HG03135 (cell line): ENCODE data around the gene AKAP10.
"Not testable (repeated sequence)": the region's sequence is repeated elsewhere in the genome, so short reads cannot be mapped to it uniquely, and the experiment has no call there.

Source experiments
- ATAC-seq: cut with Tn5 transposase; IDR thresholded peaks from one replicate; pipeline ENCODE4 v1.9.1; 2021; ENCODE audit warnings: mild to moderate bottlenecking, moderate library complexity; ENCODE audit not compliant: unreplicated experiment

The AKAP10 gene, protein sequence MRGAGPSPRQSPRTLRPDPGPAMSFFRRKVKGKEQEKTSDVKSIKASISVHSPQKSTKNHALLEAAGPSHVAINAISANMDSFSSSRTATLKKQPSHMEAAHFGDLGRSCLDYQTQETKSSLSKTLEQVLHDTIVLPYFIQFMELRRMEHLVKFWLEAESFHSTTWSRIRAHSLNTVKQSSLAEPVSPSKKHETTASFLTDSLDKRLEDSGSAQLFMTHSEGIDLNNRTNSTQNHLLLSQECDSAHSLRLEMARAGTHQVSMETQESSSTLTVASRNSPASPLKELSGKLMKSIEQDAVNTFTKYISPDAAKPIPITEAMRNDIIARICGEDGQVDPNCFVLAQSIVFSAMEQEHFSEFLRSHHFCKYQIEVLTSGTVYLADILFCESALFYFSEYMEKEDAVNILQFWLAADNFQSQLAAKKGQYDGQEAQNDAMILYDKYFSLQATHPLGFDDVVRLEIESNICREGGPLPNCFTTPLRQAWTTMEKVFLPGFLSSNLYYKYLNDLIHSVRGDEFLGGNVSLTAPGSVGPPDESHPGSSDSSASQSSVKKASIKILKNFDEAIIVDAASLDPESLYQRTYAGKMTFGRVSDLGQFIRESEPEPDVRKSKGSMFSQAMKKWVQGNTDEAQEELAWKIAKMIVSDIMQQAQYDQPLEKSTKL

DNA sequence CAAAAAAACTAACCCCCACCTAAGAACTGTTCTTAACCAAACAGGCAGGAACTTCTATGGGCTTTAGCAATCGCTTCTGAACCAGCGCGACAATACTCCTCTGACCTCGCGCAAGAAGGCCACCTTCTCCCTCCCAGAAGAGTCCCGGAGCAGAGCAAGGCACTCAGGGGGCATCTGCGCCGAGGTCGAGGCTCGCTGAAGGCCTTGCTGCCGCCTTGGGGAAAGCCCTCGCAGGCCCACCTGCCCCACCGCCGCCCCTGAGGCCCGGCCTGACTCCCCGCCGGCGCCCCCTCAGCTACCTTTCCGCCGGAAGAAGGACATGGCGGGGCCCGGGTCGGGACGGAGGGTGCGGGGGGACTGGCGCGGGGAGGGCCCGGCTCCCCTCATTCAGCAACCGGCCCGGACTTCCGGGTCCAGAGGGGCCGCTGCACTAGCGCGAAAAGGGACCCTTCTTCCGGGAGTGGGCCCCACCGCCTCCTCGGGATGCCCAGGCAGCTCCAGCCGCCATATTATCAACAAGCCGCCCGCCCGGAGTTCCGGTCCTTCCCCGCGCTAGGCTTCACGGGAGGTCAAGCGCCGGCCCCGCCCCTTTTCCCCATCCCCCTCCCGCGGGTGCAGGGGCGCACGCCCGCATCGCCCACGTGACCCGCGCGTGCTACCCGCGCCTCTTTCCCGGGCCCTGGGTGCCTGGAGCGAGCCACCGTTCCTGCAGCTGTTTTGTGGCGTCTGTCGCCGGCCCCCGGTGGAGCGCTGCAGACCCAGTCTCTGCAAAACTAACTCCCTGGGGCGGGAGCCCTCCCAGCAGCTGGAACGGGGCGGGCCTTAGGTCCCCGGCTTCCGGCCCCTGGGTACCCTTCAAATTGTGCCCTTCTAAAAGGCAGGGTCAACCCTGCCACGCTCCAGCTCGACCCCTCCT lies at the start of gene AKAP10:
TSS of gene AKAP10 (minus strand) at position 536 of the 916 bp plus-strand sequence. CDS start at position 387, 149 bp downstream.
- ATAC-seq, result peak; percentile 83

DNA sequence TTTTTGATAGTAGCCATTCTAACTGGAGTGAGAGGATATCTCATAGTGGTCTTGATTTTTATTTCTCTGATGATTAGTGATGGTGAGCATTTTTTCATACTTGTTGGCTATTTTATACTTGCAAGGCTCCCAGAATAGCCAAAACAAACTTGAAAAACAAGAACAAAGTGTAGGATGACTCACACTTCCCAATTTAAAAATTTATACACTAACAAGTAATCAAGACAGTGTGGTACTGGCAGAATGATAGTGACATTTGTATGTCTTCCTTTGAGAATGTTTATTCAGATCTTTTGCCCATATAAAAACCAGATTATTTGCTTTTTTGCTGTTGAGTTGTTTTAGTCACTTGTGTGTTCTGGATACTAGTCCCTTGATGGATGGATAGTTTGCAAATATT lies 49.3 kb upstream of the AKAP10 start:
- no peak for ATAC-seq

DNA sequence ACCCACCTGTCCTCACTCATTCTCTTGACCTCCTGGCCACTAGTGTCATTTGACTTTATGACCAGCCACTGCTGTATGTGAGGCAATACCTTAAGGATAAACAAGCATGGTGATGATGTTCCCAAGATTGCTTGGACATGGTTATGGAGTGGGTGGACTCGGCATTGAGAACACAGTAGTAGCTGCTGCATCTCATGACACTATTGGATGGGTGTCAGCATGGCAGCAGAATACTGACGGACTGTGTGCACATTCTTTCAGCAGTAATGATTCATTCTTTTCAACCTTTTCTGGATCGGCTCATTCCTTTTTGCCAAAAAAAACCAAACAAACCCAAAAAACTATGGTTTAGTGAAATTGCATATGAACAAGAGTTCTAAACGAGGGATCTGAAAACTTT lies 45.1 kb upstream of the AKAP10 start:
- ATAC-seq, result no peak

DNA sequence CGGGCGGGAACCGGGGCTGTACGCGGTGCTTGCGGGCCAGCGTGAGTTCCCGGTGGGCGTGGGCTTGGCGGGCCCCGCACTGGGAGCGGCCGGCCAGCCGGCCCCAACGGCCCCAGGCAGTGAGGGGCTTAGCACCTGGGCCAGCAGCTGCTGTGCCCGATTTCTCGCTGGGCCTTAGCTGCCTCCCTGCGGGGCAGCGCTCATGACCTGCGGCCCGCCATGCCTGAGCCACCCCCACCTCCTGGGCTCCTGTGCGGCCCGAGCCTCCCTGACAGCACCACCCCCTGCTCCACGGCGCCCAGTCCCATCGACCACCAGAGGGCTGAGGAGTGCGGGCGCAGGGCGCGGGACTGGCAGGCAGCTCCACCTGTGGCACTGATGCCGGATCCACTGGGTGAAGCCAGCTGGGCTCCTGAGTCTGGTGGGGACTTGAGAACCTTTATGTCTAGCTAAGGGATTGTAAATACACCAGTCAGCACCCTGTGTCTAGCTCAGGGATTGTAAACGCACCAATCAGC lies 38.9 kb upstream of the AKAP10 start:
- not testable (repeated sequence) for ATAC-seq

DNA sequence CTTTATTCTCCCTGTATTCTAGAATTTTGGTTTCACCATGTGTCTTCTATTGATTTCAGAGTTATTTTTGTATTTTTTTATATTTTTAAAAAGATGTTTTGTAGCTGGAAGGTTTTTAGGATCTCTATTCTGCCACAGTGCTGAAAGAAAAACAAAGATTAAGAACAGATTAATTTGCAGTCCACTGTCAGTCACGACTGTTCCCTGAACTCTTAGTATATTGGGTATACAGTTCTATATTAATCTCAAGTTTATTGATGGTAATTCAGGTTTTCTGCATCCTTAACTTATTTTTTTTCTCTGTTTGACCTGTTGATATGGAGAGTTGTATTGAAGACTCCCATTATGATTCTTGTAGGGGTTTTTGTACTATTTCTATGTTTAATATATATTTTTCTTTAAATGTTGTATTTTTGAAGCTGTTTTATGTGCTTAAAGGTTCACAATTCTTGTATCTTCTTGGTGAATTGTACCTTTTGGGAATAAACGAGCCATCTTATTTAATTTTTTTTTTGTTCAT lies 34.4 kb upstream of the AKAP10 start:
- no peak for ATAC-seq

DNA sequence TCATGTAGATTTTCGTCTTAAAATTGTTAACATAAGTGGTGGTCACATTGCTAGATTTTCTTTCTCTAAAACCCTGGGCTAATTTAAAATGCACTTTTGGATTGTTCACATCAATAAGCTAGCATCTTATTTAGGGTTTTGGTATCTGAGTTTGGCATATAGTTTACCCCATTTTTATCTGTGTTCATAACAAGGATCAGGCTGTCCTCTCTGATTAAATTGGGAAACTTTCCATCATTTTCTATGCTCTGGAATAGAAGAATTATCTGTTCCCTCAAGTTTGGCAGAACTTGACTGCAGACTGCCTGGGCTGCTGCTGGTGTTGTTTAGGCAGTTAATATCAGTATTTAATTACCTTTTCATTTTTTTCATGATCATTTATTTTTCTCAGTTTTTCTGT lies 33.3 kb upstream of the AKAP10 start:
- no peak for ATAC-seq

DNA sequence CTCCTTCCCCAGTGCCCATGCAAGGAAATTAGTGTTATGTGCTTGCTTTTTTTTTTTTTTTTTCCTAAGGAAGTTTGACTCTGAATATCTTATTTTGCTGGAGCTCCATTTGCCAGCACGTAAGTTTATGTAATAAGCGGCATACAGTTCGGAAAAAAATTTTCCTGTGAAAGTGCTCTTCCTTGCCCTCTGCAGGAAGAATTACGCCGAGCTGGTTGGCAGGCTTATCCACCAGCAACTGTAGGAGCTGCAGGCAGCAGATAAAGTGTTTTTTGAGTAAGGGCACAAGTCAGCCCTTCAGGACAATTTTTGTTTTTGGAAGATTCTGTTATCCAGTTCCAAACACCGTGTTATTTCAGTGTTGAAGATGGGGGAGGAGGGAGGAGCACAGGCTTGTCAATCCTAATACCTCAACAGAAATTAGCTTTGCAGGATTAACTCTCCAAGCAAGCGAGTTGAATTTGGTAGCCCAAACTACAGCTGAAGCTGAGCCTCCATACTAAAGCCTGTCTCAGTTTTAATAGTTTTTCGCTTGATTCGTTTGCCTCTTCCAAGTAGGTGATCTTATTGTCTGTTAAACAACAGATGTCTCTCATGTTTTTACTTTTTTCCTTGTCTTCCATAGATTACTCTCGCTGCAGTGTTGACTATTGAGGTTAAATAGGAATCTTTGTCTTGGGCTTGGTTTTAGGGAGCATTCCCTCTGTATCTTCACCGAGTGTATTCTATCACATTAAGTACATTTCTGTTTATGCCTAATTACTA lies 32.7 kb upstream of the AKAP10 start:
- no peak for ATAC-seq

DNA sequence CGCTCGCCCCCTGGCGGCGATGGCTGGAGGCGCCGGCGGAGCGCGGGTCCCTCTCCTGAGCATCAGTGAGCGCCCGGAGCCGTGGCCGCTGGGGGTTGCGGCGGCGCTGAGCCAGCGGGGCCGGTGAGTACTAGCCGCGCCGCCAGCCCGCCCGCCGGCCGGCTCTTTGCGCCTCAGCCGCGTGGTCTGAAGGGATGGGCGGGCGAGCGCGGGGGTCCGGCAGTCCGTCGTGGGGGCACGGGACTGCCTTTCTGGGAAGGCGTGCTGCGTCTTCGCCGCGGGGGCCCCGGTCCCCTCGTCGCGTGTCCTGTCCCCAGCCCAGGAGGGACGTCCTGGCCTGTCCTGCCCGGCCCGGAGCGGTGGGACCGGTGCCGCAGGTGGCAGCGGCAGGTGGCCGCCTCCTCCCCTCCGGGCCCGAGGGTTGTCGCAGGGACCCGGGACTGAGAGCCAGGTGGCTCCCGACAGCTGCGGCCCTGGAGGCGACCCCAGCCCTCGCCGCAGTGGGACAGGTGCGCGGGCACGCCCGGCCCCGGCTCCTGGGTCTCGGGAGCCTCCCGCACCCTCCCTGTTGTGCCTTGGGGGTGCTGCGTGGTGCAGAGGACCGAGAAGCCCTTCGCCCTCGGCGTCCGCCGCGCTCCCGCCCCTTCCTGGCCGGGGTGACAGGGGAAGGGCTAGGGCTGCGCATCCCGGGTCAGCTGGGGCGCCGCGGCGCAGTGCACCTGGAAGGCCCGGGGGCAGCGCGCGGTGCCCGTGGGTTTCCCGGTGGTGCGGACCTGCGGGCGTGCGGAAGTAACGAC lies 31.9 kb upstream of the AKAP10 start, which contains the start of gene SPECC1:
TSS of gene SPECC1 (plus strand) at position 58 of the 797 bp plus-strand sequence. CDS start 87,293 bp downstream, outside the sequence.
- ATAC-seq, result peak; percentile 97

DNA sequence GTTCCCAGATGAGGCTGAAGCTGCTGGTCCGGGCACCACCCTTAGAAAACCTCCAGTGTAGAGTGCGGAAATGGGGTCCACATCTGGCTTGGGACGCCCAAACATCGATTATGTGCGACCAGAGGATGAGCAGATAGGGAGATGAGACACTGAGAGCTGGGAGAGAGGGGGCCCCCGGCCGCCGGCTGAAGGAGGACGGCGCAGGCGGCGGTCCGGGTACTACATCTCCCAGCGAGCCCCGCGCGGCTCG lies 31.3 kb upstream of the AKAP10 start:
- ATAC-seq, result peak; percentile 37

DNA sequence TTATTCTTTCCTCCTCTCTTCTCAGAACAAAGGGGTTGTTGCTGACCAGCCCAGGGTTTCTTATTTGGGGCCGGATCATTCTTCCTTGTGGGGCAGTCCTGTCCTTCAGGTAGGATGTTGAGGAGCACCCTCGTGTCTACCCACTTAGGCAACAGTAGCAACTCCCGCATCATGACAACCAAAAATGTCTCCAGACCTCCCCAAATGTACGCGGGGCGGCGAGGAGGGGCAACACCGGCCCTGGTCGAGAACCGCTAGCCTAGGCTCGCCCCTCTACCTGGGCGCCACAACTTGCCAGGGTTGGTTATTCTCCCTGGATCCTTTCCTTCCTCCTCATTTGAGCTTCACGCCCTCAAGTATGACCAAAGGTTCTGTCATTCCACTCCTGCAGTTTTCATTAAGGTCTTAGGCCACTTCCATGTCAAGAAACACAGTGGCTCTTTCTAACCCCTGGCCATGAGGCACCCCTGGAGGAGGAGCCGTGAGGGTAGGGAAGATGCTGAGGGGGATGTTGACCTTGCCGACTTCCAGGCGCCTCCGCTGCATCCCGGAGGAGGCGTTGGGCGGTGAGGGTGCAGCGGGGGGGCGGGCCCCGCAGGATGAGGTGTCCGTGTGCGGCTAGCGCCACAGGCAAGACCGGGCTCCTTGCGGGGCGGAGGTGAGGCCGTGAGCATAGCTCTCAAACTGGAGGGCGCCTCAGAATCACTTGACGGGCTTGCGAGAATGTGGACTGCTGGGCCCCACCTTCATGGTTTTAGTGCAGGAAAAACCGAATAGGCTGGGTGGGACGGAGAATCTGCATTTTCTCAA lies 30.8 kb upstream of the AKAP10 start:
- peak; percentile 15 for ATAC-seq

DNA sequence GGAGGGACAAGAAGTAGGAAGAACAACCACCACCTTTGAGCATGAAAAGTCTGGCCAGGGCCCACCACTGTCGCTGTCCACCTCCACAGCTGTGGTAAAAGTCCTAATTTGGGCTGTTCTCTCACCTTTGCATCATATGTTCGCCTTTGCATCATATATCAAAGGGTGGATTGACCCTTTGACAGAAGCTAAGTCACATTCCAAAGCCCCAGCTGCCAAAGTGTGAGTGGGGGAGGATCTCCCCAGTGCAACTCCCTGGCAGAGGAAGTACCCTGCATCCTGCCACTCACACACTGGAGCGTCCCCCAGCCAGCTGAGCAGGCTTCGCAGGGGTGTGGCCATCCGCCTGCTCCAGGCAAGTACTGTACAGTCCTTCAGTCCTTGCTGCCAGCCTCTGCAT lies 18.9 kb upstream of the AKAP10 start:
- ATAC-seq, result no peak

DNA sequence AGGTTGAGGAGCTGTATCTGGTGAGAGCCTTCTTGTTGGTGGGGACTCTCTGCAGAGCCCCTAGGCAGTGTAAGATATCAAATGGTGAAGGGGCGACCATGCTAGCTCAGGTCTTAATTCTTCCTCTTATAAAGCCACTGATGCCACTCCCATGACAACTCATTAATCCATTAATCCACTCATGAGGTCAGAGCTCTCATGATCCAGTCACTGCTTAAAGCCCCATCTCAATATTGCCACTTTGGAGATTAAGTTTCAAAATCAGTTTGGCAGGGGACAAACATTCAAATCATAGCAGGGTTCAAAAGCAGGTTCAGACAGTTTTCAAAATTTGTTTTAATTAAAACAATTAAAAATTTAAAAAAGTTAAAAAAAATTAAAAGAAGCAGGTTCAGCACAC lies 18.5 kb upstream of the AKAP10 start:
- no peak for ATAC-seq

DNA sequence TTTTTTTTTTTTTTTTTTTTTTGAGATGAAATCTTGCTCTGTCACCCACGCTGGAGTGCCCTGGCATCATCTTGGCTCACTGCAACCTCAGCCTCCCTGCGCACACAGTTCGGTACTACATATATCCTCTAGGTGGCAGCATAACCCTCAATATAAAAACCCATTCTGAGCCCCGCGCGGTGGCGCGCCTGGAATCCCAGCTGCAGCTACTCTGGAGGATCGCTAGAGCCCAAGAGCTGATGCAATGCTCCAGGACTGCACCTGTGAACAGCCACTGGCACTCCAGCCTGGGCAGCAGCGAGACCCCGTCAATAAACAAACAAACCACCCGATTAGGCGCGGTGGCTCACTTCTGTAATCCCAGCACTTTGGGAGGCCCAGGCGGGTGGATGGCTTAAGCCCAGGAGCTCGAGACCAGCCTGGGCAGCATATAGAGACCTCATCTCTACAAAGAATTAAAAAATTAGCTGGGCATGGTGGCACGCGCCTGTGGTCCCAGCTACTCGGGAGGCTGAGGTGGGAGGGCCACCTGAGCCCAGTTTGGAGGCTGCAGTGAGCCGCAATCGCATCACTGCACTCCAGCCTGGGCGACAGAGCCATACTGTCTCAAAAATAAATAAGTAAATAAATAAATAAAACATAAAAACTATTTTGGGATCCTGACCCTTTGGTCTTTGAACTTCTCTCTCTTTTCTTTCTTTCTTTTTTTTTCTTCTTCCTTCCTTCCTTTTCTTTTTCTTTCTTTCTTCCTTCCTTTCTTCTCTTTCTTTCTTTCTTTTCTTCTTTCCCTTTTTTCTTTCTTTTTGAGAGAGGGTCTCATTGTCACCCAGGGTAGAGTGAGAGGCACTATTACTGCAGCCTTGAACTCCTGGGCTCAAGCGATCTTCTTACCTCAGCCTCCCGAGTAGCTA lies 15.4 kb upstream of the AKAP10 start:
- peak; percentile 95 for ATAC-seq

DNA sequence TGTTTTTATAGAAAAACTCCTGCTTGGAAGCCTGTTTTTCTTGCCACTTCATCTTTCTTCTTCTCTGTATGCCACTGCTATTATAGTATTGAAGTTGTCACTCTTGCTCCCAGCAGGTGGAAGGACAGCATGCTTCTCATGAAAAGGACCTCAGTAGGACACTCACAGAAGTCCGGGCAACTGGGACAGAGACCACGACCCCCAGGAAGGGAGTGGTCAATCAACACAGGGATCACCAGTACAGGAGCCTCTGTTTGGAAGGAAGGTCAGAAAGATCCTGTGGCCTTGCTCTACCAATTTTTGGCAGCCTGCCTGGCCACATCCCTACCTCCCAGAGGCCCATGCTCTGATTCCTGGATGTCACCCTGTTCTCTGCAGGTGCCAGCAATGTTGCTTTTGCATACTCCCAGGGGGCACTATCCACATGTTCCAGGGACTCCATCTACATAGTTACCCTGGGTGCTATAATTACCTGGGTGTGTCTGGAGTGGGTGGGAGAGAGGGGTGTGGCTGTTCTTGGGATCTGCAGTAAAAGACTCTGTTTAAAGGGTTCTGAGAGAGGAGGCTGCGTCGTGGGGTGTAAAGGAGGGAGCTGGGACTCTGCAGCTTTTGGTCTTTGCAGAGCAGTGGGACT lies 13.7 kb upstream of the AKAP10 start:
- ATAC-seq, result no peak

DNA sequence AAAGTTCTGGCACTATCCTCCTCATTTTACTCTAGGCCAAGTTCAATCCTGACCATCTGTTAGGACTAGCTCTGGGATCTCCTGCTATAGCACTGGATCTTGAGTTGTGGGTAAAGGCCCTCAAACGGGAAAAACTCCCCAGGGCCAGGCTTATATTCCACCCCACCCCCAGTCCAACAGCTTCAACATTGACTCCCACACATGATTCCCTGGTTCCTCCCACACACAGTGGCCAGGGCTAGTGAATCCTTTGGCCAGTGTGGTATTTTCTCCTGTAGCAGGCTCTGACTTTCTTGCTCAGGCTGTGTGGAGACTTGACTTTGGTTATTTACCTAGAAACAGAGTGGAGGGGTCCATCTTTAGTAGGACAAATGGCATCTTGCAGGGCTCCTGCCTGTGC lies 10.3 kb upstream of the AKAP10 start:
- no peak for ATAC-seq

DNA sequence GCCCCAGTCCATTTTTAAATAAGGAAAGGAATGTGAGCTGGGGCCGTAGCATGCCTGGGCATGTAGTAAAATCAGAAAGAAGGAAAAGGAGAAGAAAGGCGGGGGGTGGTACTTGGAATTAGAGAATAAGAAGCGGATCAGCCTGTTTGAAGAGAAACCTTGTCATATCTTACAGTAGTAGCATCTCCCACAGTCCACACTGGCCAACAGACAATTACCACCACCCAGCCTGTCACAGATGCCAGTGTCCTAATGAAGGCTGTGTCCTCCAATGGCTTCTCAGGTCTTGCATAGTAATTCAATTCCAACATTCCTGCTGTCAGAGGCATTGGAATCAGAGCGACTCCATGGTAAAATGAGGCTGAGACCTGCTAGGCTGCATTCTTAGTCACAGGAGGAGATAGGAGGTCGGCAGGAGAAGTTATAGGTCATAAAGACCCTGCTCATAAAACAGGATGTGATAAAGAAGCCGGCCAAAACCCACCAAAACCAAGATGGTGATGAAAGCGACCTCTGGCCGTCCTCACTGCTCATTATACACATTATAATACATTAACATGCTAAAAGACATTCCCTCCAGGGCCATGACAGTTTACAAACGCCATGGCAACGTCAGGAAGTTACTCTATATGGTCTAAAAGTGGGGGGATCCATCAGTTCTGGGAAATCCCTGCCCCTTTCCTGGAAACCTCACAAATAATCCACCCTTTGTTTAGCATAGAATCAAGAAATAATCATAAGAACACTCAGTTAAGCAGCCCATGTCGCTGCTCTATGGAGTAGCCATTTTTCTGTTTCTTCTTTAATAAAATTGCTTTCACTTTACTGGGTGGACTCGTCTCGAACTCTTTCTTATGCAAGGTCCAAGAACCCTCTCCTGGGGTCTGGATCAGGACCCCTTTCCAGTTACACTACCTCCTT lies 9.6 kb upstream of the AKAP10 start:
- ATAC-seq, result no peak
